Hematopoietic multipotent progenitor cell treated with erythropoietin and hydrocortisone succinate and interleukin-3 and kit ligand, for 15 days (in vitro differentiated cells): ENCODE results near the gene DHRS1.

Experiments
- DNase-seq: peaks from one replicate; pipeline ENCODE4 v3.0.0-alpha.2; 2015; ENCODE audit warnings: low spot score

The DHRS1 gene

GRCh38 chr14:24299255-24300191 lies at the start of gene DHRS1, which contains the start of gene NOP9:
Gene DHRS1, minus strand, starts transcription at chr14:24299780. Its CDS starts 674 bp downstream, at chr14:24299106.
Gene NOP9, plus strand, starts transcription at chr14:24299850. Its CDS starts 105 bp downstream, at chr14:24299955.
- DNase-seq: peak; percentile 94

DNA sequence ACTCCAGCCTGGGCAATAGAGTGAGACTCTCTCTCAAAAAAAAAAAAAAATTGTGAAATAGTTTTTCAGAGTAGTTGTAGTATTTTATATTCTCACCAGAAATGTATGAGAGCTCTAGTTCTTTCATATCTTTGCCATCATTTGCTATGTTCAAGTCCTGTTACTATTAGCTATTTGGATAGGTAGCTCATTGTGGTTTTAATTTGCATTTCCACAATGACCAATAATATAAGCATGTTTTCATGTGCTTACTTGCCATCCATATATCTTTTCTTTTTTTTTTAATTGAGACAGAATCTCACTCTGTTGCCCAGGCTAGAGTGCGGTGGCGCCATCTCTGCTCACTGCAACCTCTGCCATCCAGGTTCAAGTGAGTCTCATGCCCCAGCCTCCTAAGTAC lies 48.6 kb upstream of the DHRS1 start:
- DNase-seq: no peak

DNA sequence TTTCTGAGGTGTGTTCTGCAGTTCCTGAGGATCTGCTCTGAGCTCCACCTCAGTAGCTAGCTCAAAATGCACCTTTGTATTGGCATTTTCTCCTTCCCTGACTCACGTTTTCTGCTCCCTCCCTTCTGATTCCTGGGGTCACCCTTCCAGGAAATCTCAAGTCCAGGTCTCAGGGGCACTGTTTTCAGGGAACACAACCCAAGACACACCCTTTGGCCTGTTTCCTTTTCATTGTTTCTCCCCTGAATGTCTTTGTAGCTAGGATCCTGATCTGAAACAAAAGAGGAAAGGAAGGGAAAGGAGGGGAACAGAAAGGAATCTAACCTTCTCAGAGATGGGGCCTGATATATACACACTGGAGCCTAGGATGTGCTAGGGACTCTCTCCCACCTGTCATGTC lies 47.6 kb upstream of the DHRS1 start:
- no peak for DNase-seq

- DNase-seq: no peak
Observed at GRCh38 chr14:24343795-24344660, 44.4 kb upstream of the DHRS1 start.

GRCh38 chr14:24342889-24343288 lies 43.3 kb upstream of the DHRS1 start:
- DNase-seq: no peak

DNA sequence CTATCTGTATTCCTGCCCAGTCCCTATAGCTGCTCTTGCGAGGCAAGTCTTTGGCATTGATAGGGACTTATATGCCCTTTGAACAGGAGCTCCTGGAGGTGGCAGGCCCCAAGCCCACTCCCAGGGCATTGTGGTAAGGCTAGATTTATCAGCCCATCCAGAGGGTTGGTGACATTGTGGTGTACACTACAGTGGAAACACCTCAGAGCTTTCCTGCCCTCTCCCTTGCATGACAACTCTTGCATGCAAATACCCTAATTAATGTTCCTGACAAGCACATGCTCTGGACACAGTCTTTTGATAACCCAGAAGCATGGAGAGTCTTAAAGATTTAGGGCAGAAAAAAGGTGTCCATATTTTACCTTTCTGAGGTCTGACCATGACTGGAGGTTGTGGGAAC lies 41.0 kb upstream of the DHRS1 start:
- no peak for DNase-seq

DNA sequence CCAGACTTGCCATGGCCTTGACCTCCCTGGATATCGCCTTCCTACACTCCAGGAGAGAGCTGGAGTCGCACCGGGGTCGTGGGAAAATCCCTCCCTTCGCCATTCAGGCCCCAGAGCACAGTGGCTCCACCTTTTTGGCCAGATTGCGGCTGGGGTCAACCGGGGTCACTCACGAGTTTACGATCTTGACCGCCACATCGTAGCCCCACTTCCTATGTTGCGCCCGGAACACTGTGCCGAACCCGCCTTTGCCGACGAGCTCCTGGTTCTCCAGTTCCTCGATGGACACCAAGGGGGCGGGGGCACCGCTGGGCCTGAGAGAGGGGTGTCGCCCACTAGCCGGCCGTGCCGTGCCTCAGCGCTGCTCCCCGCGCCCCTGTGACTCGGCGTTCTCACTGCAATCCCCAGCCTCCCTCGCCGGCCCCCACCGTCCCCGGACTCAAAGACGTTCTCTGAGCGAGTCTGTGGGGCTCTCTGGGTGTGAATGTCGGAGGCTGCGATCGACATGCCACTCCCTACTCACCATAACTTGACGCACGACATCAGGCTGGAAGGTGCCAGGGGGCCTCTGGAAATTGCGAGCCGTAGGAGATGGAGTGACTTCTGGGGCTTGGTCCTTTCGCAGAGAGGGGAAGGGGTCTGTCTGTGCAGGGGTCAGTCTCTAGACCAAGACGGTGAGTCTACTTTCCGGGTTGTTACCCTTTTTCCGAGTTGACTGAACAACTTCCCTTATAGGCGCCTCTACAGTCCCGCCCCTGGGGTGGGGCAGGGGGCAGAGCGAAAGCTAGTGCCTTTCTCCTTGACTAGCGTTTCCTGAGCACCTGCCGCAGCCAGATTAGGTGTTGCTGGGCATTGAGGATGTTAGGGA lies 39.9 kb upstream of the DHRS1 start, which contains the start of gene RIPK3:
TSS of gene RIPK3 (minus strand) at position 708 of the 868 bp plus-strand sequence. CDS start at position 543, 165 bp downstream.
- DNase-seq: no peak

- DNase-seq: no peak
Observed at GRCh38 chr14:24338843-24339242, 39.3 kb upstream of the DHRS1 start.

GRCh38 chr14:24337824-24338175 lies 38.2 kb upstream of the DHRS1 start:
- no peak for DNase-seq

- DNase-seq: no peak
Observed at GRCh38 chr14:24337144-24337823, 37.7 kb upstream of the DHRS1 start.

DNA sequence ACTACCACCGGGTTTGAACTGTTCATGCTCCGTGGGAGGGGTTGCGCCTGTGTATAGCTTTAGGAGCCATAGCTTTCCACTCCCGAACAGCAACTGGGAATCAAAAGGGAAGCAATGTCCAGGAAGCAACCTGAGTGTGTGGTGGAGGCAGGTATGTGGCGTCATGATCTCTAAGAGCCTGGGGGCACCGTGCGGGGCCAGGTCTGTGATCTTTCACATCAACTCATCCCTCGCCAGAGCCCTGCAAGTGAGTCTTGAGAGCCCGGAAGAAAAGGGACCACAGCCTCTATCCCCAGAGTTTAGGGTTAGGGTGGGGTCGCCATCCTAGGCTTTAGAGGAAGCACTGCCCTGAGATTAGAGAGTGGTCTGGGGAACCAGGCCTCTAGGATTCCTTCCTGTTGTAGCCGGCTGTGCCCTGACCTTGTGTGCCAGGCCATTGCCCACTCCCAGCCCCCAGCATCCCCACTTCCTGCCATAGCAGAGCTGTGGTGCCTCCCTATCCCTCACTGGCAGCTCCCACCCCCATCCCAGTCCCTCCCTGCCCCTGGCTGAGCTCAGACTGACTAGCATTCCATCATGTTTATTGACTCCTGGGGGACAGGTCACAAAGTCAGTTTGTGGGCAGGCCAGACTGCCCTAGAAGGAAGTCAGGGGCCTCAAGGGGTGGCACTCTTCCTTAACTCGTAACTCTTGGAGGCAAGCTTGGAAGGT lies 36.0 kb upstream of the DHRS1 start:
- DNase-seq: no peak

DNA sequence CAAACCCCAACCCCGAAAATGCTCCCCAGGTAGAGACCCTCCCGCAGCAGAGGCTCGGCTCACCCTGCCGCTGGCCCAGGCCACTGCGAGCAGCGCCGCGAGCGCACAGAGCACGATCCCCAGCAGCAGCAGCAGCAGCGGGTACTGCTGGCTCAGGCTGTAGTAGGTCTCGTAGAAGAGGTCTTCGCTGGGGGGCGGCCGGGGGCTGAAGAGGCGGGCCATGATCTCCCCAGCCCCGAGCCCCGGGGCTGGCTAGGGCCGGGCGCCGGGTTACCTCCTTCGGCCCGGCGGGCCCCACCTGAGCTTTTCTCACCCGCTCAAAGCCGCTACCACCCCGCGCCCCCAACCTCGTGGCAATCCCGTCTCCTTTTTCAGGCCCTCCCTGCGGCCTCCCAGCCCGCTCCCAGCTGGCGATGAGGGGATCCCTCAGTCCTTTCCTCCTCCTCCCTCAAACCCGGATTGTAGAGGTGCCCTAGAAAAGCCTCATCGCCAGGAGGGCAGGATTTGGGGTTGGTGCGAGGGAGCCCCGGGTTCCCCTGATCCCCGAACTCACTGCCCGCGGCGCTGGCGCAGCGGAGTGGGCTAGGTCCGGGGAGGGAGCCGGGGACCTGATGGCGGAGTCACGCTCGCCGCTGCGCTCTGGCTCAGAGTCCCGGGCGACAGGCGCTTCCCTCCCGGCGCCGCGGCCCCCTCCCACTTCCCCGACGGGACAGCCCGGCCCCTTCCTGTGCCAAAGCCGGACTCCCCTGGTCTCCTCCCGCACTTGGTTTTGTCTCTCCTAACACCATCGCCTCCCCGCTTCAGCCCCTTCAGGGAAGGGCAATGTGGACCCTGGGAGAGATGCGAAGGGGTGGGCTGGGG lies 35.1 kb upstream of the DHRS1 start, which contains the start of gene ADCY4:
TSS of gene ADCY4 (minus strand) at position 641 of the 861 bp plus-strand sequence. CDS start at position 222, 419 bp downstream.
- no peak for DNase-seq

DNA sequence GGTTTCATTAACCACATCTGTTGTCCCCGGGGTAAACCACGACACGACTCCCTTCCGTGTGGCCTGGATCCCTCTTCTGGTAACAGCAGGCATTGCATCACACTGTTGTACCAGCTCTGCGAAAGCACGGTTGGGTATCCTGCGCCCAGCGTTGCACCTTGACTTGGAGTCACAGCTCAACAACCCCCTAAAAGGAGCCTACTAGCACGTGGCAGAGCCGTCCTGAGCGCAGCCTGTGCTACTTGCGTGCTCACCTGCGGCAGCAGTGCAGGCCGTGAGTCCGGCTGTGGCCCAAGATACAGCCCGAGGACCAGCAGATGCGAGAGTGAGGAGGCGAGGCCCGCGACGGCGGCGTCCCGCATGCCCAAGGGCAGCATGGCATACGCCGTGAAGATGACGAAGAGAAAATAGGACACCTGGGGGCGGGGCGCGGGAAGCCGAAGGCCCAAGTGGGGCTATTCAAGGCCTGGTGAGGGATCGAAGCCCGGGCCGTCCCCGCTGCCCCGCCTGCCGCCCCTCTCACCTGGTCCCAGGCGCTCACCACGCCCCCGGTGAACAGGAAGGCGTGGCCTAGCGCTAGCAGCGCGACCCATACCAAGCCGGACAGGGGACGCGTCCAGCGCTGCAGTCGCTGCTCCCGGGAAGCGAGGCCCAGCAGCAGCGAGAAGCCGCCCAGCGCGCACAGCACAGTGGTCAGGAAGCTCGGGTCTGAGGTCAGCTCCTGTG lies 32.9 kb upstream of the DHRS1 start:
- DNase-seq: peak; percentile 68

DNA sequence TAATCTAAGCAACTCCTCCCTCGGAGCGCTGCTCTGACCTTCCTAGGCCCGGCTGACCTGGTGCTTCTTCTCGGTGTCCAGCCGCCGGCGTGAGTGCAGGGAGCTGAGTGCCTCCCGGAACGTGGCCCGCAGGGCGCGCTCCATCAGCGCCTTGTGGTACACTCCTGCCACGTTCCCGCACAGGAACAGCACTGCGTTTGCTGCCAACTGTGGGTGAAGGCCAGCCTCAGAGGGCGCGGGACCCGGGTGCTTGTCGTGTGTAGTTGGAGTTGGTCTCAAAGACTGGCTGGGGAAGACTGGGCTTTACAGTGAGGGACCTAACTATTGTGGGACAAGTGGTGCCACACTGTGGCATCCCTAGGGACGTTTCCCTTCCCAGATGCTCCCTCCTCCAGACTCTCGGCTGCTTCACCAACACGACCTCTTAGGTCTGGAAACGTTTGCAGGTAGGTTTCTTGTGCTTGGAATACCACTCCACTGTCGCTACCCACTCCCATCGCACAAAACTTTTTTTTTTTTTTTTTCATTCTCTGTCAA lies 32.2 kb upstream of the DHRS1 start:
- no peak for DNase-seq

DNA sequence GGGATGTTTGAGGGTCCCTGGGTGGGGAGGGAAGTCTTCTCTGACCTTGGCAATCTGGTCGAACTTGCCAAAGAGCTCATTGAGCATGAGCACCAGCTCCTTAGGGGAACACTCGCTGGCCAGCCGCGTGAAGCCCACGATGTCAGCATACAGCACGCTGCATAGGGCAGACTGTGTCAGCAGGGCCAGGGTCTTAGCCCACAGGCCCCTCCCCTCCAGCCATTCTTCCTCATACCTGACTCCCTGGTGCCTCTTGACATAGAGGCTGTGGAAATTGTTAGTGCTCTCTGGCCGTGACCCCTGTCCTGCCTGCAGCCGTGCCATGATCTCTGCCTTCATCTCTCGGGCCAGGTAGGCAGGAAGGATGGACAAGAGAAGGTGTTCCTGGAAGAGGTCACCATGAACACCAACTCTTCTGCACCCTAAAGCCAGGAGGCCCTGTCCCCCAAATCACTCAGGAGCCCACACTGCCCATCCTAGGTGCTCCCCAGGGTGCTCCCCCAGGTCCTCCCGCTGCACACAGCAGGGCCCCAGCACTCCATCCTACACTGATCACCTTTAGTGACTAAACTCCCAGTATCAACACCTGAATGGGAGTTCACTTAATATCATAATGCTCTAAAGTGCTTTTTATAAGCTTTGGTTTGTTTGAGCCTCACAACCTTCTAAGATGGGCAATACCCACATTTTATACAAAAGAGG lies 31.5 kb upstream of the DHRS1 start:
- no peak for DNase-seq

DNA sequence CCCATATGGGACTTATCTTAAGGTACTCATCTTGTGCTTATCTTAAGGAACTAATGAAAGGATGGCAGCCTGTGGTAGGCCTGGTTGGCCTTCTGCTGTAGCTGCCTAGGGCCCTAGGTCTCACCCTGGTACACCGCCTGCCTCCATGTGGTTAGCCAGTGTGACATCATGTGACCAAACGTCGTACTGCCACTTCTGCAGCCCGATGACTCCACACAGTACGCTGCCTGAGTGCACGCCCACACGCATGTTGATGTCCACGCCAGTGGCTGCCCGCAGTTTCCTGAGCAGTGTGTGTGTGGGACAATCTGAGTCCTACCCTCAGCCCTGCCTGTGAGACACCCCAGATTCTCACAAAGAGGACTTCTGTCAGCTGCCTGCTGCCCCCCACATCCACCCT lies 30.2 kb upstream of the DHRS1 start:
- no peak for DNase-seq

DNA sequence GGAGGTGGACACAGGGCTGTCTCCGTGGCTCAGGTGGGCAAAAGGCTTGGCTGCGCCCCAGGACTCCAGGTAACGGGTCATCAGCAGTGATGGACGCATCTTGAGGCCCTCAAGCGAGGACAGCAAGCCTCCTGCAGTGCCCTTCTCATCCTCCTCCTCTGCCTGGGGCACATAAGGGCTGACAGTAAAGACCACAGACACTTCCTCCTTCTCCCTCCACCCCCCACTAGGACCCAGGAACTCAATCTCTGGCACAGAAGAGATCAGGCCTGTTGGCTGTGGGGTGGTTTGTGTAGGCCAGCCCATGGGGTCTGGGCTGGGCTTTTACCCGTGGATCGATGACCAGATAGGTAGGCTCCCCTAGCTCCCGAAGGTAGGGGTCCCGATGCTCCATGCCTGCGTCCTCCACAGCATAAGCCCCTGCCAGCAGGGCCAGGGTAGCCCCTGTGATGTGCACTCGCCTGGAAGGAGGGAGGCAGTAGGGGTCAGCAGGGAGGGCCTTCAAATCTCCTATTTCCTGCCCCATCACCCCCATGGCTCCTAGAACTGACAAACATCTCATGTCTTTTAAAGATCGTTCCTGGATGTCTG lies 29.6 kb upstream of the DHRS1 start:
- DNase-seq: no peak
